PC-3 (cell line): ENCODE data around the gene KCNIP2. TPM values are rescaled to one million over a fixed set of nuclear protein-coding genes. Genes with fewer than 3 reads are reported as not detected.
"Not testable (repeated sequence)": the region's sequence is repeated elsewhere in the genome, so short reads cannot be mapped to it uniquely, and the experiment has no call there.

Experiments used
- ATAC-seq: fragments of 200-7000 bp; cut with Tn5 transposase; 2 replicates; pipeline ENCODE4 v1.9.1; 2020; ENCODE audit warnings: mild to moderate bottlenecking, moderate library complexity
- BruUV-seq: library from RNA; stranded (reverse); fragments of 400-500 nt; replicated peaks from 2 replicates; lab custom pipeline; 2021; lab: Mats Ljungman, UMichigan
- CTCF ChIA-PET: fragments of 300-600 bp; sonication (Branson Sonifier 250); formaldehyde crosslinking; loops from one replicate; lab custom pipeline; 2022; ENCODE audit warnings: antibody characterized with exemption; lab: Charles Lee
- POLR2A ChIA-PET: fragments of 300-600 bp; sonication (Branson Sonifier 250); formaldehyde crosslinking; loops from one replicate; lab custom pipeline; 2022; ENCODE audit warnings: antibody characterized with exemption; ENCODE audit not compliant: unreplicated experiment; lab: Charles Lee
- DNase-seq: peaks from one replicate; pipeline ENCODE4 v3.0.0-alpha.2; 2015
- H2AFZ ChIP-seq: fragments of 300-600 bp; sonication (generic); 2 replicates; pipeline ENCODE4 v1.6.0; 2016; ENCODE audit warnings: antibody characterized with exemption, low read length
- H3F3A ChIP-seq: fragments of 300-600 bp; sonication (generic); one replicate; pipeline ENCODE4 v1.6.0; 2017; ENCODE audit warnings: antibody characterized with exemption, low read length, control low read depth, mild to moderate bottlenecking; ENCODE audit not compliant: unreplicated experiment
- H3K27ac ChIP-seq: fragments of 300-600 bp; sonication (generic); 2 replicates; pipeline ENCODE4 v1.5.1; 2016; ENCODE audit warnings: mild to moderate bottlenecking, low read length
- H3K27me3 ChIP-seq: fragments of 300-600 bp; sonication (generic); 2 replicates; pipeline ENCODE4 v1.6.1; 2016; ENCODE audit warnings: low read length, mixed read lengths
- H3K36me3 ChIP-seq: fragments of 300-600 bp; sonication (generic); 2 replicates; pipeline ENCODE4 v1.6.1; 2016; ENCODE audit warnings: low read depth, mixed run types, low read length, mixed read lengths
- H3K4me1 ChIP-seq: fragments of 300-600 bp; sonication (generic); 2 replicates; pipeline ENCODE4 v1.5.1; 2016; ENCODE audit warnings: low read length; ENCODE audit not compliant: insufficient read depth
- H3K4me2 ChIP-seq: fragments of 300-600 bp; sonication (generic); 2 replicates; pipeline ENCODE4 v1.6.0; 2016; ENCODE audit warnings: low read length
- H3K4me3 ChIP-seq: fragments of 300-600 bp; sonication (generic); 2 replicates; pipeline ENCODE4 v1.5.1; 2016; ENCODE audit warnings: mild to moderate bottlenecking, low read length, mixed read lengths
- H3K79me2 ChIP-seq: fragments of 300-600 bp; sonication (generic); 2 replicates; pipeline ENCODE4 v1.6.1; 2017; ENCODE audit warnings: low read length, mixed read lengths
- H3K9ac ChIP-seq: fragments of 300-600 bp; sonication (generic); 2 replicates; pipeline ENCODE4 v1.6.0; 2016; ENCODE audit warnings: mild to moderate bottlenecking, low read length
- H3K9me2 ChIP-seq: fragments of 300-600 bp; sonication (generic); replicated peaks from 2 replicates; pipeline ENCODE4 v1.6.1; 2016; ENCODE audit warnings: mixed run types, low read length, mixed read lengths
- H3K9me3 ChIP-seq: fragments of 300-600 bp; sonication (generic); 2 replicates; pipeline ENCODE4 v1.6.1; 2016; ENCODE audit warnings: low read length, mixed read lengths
- H4K20me1 ChIP-seq: fragments of 300-600 bp; sonication (generic); 2 replicates; pipeline ENCODE4 v1.6.1; 2016; ENCODE audit warnings: low read length, mixed read lengths
- EZH2 ChIP-seq: fragments of 300-600 bp; sonication (generic); IDR thresholded peaks from one replicate; pipeline ENCODE4 v1.6.1; 2017; ENCODE audit warnings: antibody characterized with exemption, mild to moderate bottlenecking, low read length; ENCODE audit not compliant: unreplicated experiment
- EZH2phosphoT487 ChIP-seq: fragments of 300-600 bp; sonication (generic); IDR thresholded peaks from 2 replicates; pipeline ENCODE4 v1.6.1; 2018; ENCODE audit warnings: mild to moderate bottlenecking, antibody characterized with exemption, low read length, borderline replicate concordance
- intact Hi-C: fragments of 100-400 bp; cut with micrococcal nuclease; formaldehyde crosslinking; loops from 2 replicates; pipeline ENCODE4 v1.9.0; 2023
- total RNA-seq: library from RNA; depleted of rRNA; stranded (reverse); fragments of >200 nt; gene quantifications from 2 replicates; pipeline ENCODE4 v1.2.3, GENCODE V29; 2014
- TF ChIP-seq, protein P1 (sequence below): fragments of 300-600 bp; sonication (generic); conservative IDR thresholded peaks from 2 replicates; pipeline ENCODE4 v1.5.1; 2017; ENCODE audit warnings: antibody characterized with exemption, low read depth, mild to moderate bottlenecking, low read length

Gene KCNIP2
- total RNA-seq, 1 experiment from 2014 or later = 1.5 TPM

DNA sequence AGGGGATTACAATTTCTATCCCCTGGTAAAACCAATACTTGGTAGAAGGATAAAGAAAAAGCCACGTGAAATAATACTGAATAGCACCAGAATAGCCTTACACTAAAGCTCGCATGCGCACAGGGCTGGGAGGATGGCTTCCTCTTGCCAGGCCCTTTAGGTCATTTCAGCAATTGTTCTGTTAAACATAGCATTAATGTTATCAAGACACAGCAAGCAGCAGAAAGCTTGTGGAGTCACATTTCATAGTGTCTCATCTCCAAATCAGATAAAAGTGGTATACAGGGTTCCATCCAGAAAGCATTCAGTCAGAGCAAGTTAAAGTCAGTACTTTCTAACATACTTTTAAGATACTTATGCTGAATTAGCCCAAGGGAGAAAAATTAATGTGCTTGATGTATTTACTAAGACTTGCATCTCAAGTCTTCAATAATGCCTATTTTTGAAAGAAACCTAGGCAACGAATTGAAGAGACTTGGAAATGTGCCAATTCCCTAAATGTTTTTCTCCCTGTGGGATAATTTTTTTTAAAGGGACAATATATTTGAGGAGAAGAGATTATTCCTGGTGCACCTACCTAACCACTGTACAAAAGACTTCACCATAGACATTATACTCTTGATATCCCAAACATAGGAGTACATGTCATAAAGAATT is 46.1 kb downstream of the KCNIP2 start:
- ATAC-seq (no peak), DNase-seq (no peak)
- no peaks in the 10 kb centered on the region for H3K9me2 ChIP-seq
- H3K79me2 ChIP-seq = peaks cover 23% of the 10 kb centered on the region; the same call in 1 of the 2 replicates
- intact Hi-C loops = no loop called here
- 0 out of 2 replicates have a peak, but pooled peaks cover 3% of the 10 kb centered on the region for H4K20me1 ChIP-seq
- H2AFZ ChIP-seq = no peak overlapping the region
- no peak overlapping the region for H3K9ac ChIP-seq
- ChIA-PET CTCF (interaction anchor here (0.6 kb wide), 1 partner anchor 255 kb away, joined by 5 read pairs; no protein-coding TSS in a partner anchor), POLR2A (no interaction called here)
- H3K4me2 ChIP-seq = no peak overlapping the region
- H3K4me3 ChIP-seq = no peak overlapping the region
- no peak for TF ChIP-seq EZH2
- TF ChIP-seq EZH2phosphoT487 = no peak
- TF ChIP-seq, protein P1, sequence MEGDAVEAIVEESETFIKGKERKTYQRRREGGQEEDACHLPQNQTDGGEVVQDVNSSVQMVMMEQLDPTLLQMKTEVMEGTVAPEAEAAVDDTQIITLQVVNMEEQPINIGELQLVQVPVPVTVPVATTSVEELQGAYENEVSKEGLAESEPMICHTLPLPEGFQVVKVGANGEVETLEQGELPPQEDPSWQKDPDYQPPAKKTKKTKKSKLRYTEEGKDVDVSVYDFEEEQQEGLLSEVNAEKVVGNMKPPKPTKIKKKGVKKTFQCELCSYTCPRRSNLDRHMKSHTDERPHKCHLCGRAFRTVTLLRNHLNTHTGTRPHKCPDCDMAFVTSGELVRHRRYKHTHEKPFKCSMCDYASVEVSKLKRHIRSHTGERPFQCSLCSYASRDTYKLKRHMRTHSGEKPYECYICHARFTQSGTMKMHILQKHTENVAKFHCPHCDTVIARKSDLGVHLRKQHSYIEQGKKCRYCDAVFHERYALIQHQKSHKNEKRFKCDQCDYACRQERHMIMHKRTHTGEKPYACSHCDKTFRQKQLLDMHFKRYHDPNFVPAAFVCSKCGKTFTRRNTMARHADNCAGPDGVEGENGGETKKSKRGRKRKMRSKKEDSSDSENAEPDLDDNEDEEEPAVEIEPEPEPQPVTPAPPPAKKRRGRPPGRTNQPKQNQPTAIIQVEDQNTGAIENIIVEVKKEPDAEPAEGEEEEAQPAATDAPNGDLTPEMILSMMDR = no peak
- H3K36me3 ChIP-seq = peaks cover 58% of the 10 kb centered on the region
- BruUV-seq = no TSS peak
- H3K27me3 ChIP-seq = no peaks in the 10 kb centered on the region
- no peaks in the 10 kb centered on the region for H3K9me3 ChIP-seq
- no peak overlapping the region for H3K27ac ChIP-seq
- no peaks in the 10 kb centered on the region for H3F3A ChIP-seq
- H3K4me1 ChIP-seq = no peaks in the 10 kb centered on the region

DNA sequence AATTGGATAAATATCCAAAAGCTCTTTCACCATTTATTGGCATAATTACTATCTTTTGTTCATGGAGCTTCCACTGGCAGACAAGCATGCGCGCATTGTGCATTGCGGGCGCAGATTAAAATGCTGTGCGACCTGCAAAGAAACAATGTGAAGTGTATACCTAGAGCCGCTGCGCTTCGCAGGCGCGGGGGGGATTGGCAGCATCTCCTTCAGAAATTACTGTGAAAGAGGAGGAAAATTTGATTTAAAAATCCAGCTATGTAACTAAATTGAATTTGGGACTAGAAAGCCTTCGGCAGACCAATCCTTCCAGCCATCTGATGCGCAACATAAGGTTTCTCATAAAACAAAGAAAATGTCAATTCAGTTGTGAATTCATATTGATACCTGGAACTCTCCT is 50.1 kb downstream of the KCNIP2 start:
- H3K4me2 ChIP-seq = no peak overlapping the region
- H3K4me3 ChIP-seq = no peak overlapping the region
- ChIA-PET CTCF (no interaction called here), POLR2A (no interaction called here)
- no peaks in the 10 kb centered on the region for H3K9me2 ChIP-seq
- intact Hi-C loops = no loop called here
- H2AFZ ChIP-seq = no peak overlapping the region
- ATAC-seq (no peak), DNase-seq (no peak)
- H3K9me3 ChIP-seq = no peaks in the 10 kb centered on the region
- H3K79me2 ChIP-seq = peaks cover 12% of the 10 kb centered on the region; the same call in 1 of the 2 replicates
- no peaks in the 10 kb centered on the region for H3F3A ChIP-seq
- TF ChIP-seq EZH2 = no peak
- TF ChIP-seq, protein P1 = no peak
- TF ChIP-seq EZH2phosphoT487 = no peak
- no peak overlapping the region for H3K27ac ChIP-seq
- H3K27me3 ChIP-seq = no peaks in the 10 kb centered on the region
- H3K9ac ChIP-seq = no peak overlapping the region
- H4K20me1 ChIP-seq = 0 out of 2 replicates have a peak, but pooled peaks cover 3% of the 10 kb centered on the region
- H3K4me1 ChIP-seq = no peaks in the 10 kb centered on the region
- peaks cover 49% of the 10 kb centered on the region for H3K36me3 ChIP-seq
- no TSS peak for BruUV-seq

DNA sequence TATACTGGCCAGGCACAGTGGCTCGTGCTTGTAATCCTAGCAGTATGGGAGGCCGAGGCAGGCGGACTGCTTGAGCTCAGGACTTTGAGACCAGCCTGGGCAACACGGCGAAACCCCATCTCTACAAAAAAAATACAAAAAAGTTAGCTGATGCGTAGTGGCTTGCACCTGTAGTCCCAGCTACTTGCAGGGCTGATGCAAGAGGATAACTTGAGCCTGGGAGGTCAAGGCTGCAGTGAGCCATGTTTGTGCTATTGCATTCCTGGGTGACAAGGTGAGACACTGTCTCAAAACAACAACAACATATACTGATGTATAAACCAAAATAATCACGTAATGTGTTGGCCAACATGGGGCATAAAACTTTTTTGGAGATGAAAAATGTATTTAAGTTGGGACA is 53.9 kb downstream of the KCNIP2 start:
- peaks cover 3% of the 10 kb centered on the region for H3F3A ChIP-seq
- no peak overlapping the region for H3K4me2 ChIP-seq
- no peaks in the 10 kb centered on the region for H3K27me3 ChIP-seq
- BruUV-seq = no TSS peak
- H3K36me3 ChIP-seq = peaks cover 42% of the 10 kb centered on the region
- H3K9me2 ChIP-seq = no peaks in the 10 kb centered on the region
- no peaks in the 10 kb centered on the region for H4K20me1 ChIP-seq
- H2AFZ ChIP-seq = no peak overlapping the region
- no peaks in the 10 kb centered on the region for H3K4me1 ChIP-seq
- DNase-seq (no peak), ATAC-seq (no peak)
- no peak overlapping the region for H3K27ac ChIP-seq
- no peak overlapping the region for H3K9ac ChIP-seq
- ChIA-PET POLR2A (interaction anchor here (0.6 kb wide), 1 partner anchor 272 kb away, joined by 3 read pairs; no protein-coding TSS in a partner anchor), CTCF (no interaction called here)
- H3K79me2 ChIP-seq = no peaks in the 10 kb centered on the region
- H3K9me3 ChIP-seq = no peaks in the 10 kb centered on the region
- TF ChIP-seq, protein P1 = no peak
- TF ChIP-seq EZH2 (no peak), EZH2phosphoT487 (no peak)
- intact Hi-C loops = no loop called here
- H3K4me3 ChIP-seq = no peak overlapping the region

DNA sequence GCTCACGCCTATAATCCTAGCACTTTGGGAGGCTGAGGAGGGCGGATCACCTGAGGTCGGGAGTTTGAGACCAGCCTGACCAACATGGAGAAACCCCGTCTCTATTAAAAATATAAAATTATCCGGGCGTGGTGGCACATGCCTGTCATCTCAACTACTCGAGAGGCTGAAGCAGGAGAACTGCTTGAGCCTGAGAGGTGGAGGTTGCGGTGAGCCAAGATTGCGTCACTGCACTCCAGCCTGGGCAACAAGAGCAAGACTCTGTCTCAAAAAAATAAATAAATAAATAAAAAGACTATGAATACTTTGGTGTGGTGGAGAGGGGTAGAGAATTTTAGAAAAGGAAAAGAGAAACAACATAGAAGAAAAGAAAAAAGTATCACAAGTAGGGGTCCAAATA is 54.4 kb downstream of the KCNIP2 start:
- H3K27me3 ChIP-seq, H3K4me1 ChIP-seq, intact Hi-C loops, H3K4me3 ChIP-seq, H3K9me3 ChIP-seq, ATAC-seq, DNase-seq, BruUV-seq, H3K27ac ChIP-seq, POLR2A ChIA-PET, H2AFZ ChIP-seq, CTCF ChIA-PET, H3K79me2 ChIP-seq, H3K9ac ChIP-seq, H3K4me2 ChIP-seq, H3F3A ChIP-seq, H4K20me1 ChIP-seq, H3K9me2 ChIP-seq: not testable (repeated sequence)
- H3K36me3 ChIP-seq = peaks cover 38% of the 10 kb centered on the region
